GM21360 (cell line): ENCODE data around the gene EN2.
A peak's percentile ranks its signal among the peaks of the same experiment; 100 is the strongest.

Source experiments
- ATAC-seq: cut with Tn5 transposase; IDR thresholded peaks from one replicate; pipeline ENCODE4 v1.9.1; 2021; ENCODE audit warnings: mild to moderate bottlenecking, moderate library complexity; ENCODE audit not compliant: unreplicated experiment

EN2 gene

DNA sequence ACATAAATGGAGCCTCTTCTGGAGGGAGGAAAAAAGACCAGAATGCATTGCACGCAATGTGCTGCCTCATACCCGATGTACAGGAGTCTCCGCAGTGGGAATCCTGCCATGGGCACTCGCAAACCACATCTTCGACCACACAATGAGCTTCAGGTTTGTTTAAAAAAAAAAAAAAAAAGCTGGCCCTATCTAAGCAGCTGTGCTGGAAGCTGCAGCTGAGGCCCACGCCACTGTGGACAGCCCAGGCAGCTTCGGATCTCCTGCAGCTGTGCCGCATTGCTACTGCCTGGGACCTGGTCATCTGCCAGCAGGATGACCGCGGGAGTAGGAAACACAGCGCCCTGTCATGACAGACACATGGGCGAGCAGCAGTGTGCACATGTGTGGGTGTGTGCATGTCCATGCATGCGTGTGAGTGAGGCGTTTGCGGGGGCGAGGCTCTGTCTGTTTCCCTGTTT lies 26.0 kb downstream of the EN2 start:
- no peak for ATAC-seq

DNA sequence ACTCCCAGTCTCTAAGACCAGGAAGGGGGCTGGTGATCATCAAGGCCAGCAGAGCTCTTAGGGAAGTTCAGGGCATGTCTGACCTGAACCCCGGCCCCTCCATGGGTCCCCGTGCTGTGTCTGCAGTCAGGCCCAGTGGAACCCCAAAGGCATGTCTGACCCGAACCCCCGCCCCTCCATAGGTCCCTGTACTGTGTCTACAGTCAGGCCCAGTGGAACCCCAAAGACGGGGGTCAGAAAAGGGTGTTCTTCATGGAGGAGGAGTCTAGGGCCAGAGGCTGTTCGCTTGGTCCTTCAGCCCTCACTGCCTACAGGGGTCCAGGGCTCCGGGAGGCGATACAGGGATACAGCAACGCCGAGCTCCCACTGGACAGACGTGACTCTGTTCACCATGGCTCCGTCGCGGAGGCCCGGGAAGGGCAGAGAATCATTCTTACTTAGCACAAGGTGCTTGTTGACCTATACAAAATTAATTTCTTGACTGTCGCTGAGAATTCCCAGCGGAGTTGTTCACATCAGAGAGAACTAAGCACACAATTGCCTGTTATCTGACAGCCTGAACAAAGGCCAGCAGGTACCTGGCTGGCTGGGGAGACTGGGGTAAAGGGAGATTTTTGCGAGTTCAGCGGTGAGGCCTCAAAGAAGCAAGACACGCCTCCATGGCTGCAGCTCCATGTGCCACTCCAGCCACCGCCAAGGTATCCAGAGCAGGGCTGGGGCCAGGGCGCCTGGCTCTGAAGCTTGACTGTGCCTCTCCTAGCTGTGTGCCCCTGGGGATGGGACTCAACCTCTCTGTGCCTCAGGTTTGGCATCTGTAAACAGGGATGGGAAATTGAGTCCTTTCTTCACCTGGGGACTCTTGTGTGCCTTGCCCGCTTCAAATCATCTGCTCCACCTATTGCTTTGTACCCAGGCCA lies 26.8 kb downstream of the EN2 start:
- no peak for ATAC-seq

- ATAC-seq = no peak
Measured at GRCh38 chr7:155486783-155487508, 29.0 kb downstream of the EN2 start.

GRCh38 chr7:155487509-155488482 lies 29.9 kb downstream of the EN2 start:
- no peak for ATAC-seq

- no peak for ATAC-seq
Measured at GRCh38 chr7:155488483-155489127, 30.7 kb downstream of the EN2 start.

DNA sequence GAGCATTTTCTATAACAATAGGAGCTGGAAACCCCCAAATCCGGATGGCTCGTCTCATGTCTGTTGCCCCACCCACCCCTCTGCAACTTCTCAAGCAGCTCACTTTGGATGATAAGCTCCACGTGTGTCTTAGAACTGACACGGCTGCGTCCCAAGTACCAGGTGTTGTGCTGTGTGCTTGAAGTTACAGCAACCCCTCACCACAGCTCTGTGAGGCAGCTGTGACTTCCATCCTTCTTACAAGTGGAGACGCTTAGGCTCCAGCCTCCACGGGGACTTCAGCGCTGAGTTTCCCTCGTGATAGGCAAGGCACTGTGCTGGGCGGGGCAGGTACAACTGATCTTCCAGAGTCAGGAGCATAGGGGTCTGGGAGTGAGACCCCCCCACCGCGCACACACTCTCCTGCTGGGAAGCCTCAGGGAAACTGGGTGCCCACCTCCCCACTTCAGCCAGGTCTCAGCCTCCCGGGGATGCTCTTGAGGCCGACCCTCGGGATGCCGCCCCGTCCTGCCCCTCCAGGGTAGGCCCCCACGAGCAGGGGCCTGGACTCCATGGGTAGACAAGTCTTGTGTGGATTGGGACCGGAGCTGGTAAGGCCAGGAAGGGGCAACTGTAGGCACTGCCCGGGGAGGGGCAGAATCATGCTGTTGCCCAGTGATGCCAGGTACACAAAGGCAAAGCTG lies 31.4 kb downstream of the EN2 start:
- no peak for ATAC-seq

DNA sequence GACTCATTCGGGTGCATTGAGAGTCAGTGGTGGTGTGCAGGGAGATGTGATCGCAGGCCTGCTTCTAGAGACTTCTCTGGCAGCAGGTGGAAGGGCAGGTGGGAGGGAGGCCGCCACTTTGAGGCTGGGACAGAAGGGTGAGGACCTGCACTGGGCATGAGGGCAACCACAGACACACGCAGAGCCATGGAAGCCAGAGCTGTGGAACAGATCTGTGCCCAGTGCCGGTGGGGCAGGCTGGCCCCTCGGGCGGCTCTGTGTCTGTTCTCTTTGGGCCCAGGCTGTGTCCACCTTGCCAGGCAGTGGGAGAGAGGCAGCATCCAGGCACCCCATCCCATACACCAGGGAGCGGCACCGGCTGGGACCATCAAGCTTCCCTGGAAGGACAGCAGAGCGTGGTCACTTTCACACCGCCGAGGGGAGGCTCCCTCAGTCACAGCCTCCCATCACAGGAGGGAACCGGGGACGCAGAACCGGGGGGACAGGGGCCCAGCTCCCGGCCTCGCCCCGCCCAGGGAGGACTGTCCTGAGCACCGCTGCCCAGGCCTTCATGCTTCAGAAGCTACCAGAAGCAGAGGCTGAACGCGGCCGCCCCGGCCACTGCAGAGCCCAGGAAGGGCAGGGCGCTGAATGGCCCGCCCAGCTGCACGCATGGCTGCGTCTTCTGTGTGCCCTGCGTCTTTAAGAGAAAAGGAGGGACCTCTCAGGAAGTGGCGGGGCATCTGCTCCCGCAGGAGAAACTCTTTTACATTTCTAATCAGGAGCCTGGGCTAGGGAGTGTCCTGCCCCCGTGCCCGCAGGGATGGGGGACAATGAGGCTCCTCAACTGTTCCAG lies 32.1 kb downstream of the EN2 start:
- no peak for ATAC-seq

DNA sequence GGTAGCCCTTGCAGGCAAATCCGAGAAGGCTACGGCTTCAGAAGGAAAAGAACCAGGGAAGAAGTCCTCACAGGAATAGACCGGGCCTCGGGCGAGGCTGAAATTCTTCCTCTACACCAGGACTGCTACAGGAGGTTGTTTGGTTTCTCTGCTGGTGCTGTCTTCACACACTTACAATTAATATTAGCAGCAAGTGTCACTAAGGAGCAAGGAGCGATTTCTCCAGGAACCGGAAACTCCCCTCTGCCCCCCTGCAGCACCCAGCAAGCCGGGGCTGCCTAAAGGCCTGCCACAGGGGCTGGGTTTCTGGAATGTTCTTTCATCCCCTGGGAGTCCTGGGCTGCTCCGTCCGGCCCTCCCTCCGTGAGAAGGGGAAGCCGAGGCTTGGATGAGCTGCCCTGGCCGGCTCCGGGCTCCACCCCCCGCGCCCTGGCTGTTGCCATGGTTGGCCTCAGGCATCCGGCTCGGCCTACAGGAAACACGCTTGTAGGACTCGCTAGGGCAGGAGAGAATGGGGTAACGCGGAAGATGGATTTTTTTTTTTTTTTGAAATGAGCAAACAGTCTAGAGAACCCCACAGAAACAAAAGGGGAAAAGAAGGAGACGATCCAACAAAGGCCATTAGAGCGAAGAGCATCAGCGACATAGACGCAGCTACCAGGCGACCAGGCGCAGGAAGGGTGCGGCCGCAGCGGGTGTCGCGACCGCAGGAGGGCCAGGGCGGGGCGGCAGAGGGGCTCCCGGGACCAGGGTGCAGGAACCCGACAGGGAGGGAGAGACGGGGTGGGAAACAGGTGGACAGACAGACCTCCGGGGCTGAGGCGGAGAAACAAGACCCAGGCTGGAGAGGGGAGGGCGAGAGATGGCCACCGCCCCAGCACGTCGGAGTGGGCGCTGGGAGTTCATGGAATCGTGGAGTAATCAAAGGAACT lies 33.0 kb downstream of the EN2 start:
- ATAC-seq = peak; percentile 95

- no peak for ATAC-seq
Measured at GRCh38 chr7:155491812-155492211, 33.9 kb downstream of the EN2 start.

- ATAC-seq = no peak
Measured at GRCh38 chr7:155493744-155494538, 36.0 kb downstream of the EN2 start.

DNA sequence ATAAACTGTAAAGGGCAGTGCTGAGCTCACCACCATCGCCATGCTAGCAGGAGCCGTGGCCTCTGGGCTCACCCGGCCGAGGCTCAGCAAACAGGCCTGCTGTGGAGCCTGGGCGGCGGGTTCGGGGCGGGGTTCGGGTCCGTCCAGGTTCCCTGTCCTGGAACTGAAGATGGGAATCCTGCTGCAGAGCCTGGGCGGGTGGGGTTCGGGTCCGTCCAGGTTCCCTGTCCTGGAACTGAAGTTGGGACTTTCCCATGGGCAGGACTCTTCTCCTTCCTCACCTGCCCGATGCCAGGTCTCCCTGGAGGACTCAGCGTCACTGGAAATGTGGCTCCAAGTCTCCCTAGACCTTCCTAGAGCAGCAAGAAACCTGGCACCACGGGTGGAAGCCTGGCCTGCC lies 36.6 kb downstream of the EN2 start:
- no peak for ATAC-seq

DNA sequence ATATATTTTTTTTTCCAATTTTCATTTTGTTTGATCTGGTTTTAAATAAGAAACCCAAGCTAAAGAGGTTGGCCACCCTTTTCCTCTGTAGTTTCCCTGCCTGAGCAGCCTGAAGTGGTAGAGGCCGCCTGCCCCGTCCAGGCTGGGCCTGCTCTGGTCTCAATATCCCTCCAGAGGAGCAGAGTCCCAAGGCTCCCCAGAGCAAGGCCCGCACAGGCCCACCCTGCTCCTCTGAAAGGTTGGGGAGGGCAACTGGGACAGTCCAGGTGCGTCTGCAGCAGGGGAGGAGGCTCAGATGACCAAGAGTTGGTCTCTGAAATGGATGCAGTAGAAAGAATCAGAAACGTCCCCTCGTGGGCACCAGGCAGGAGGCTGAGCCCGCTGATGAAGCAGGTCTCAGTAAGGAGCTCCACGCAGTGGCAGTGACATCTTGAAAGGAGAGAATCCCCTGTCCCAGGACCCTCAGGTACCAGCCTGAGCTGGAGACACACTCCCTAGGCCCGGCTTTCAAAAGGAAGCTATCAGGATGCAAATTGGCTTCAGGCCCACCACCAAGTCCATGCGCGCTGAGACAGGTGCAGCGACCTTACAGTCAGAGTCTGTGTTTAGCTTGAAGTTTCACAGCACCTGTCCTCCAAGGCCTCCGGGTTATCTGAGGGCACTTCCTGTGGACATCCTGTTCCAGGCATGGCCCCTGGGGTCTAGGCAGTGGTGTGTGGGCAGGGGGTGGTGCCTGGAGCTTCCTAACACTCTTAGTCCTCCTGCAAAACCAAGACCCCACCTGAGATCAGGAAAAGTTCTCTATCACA lies 37.7 kb downstream of the EN2 start:
- no peak for ATAC-seq

DNA sequence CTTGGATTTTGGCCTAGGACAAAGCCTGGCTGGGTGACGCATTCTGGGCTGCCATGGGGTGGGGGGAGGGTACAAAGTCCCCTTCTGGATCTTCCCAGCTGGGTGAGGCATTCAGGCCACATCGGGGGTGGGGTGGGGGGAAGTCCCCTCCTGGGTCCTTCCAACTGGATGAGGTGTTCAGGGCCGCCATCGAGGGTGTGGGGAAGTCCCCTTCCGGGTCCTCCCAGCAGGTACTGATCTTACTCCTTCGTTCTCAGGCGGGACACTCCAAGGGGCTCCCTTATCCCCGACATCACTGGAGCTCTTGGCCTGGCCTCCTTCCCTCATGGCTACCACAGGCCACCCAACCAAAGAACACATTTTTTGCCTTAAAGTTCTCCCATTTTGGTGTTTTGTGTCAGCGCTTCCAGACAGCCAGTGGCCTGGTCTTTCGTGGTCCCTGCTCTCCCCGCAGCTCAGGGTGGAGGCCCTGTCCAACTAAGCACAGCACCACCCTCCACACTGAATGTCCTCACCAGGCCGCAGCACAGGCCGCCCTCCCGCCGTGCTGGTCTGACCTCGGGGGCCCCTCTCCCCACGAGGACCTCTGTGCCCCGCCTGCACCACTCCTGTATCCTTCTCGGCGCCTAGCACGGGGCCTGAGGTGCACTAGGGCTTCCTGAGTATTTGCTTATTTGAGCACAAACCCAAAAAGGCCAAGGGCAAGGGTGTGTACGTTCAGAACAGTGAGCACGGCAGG lies 38.5 kb downstream of the EN2 start:
- ATAC-seq = no peak

- no peak for ATAC-seq
Measured at GRCh38 chr7:155497149-155497901, 39.4 kb downstream of the EN2 start.

- no peak for ATAC-seq
Measured at GRCh38 chr7:155505422-155505793, 47.5 kb downstream of the EN2 start.
